ENCODE results near the gene OVAAL.

The OVAAL gene

GRCh38 chr1:180539136-180539535 lies 19.6 kb upstream of the OVAAL start:
- DNase-seq (ENCODE audit: low read depth): no peak
- no peak overlapping the region for H3K4me3 ChIP-seq (replicated peaks; ENCODE audit: low read depth, low read length)
- TF ChIP-seq, protein P1, sequence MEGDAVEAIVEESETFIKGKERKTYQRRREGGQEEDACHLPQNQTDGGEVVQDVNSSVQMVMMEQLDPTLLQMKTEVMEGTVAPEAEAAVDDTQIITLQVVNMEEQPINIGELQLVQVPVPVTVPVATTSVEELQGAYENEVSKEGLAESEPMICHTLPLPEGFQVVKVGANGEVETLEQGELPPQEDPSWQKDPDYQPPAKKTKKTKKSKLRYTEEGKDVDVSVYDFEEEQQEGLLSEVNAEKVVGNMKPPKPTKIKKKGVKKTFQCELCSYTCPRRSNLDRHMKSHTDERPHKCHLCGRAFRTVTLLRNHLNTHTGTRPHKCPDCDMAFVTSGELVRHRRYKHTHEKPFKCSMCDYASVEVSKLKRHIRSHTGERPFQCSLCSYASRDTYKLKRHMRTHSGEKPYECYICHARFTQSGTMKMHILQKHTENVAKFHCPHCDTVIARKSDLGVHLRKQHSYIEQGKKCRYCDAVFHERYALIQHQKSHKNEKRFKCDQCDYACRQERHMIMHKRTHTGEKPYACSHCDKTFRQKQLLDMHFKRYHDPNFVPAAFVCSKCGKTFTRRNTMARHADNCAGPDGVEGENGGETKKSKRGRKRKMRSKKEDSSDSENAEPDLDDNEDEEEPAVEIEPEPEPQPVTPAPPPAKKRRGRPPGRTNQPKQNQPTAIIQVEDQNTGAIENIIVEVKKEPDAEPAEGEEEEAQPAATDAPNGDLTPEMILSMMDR (IDR thresholded peaks at IDR 0.05; ENCODE audit: low read length, missing control alignments): no peak

GRCh38 chr1:180540697-180541594 lies 17.8 kb upstream of the OVAAL start:
- TF ChIP-seq, protein P1 (IDR thresholded peaks at IDR 0.05; ENCODE audit: low read length, missing control alignments): no peak
- DNase-seq (ENCODE audit: low read depth): no peak
- no peak overlapping the region for H3K4me3 ChIP-seq (replicated peaks; ENCODE audit: low read depth, low read length)

DNA sequence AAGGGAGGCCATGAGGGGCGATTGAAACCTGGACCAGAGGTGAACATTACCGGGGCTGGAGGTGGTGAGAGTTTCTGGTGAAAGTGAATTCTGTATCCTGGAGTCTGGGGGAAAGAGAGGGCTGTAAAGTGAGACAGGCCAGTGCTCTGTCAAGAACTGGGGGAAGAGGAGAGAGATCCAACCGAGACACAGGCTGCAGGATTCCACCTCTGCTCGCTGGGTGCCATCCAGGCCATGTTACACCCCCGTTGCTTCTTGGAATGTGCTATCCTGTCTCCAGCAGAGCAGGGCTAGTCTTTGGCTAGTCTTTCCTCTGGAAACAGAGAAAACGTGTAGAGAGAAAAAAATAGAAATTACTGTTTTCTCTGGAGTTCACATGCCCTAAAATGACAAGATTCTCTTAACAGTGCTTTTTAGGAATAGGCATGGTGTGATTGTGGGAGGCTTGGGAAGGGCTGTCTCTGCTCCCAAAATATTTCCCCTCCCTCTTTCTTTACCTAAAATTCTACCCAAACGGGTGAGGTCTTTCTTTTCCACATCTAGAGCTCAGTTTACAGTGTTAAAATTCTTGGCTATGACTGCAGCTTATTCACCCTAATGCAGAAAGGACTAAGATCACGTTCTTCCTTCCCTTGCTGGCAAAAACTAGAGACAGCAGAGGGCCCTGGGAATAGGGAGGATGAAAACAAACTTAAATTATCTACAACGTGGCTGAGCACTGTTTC lies 16.5 kb upstream of the OVAAL start:
- DNase-seq (ENCODE audit: low read depth): no peak
- H3K4me3 ChIP-seq (replicated peaks; ENCODE audit: low read depth, low read length): no peak overlapping the region
- TF ChIP-seq, protein P1 (IDR thresholded peaks at IDR 0.05; ENCODE audit: low read length, missing control alignments): no peak

DNA sequence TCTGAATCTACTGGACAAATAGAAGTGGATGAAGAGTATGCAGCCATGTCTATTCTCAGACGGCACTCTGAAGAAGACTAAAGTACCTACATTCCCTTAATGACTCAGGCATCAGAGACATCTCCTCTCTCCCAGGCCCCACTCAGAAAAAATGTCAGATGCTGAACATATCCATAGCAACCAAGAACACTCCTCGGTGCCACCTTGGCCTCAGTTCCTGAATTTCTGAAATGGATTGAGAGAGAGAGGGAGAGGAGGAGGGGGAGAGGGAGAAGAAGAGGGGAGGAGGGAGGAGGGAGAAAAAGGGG lies 16.0 kb upstream of the OVAAL start:
- TF ChIP-seq, protein P1 (IDR thresholded peaks at IDR 0.05; ENCODE audit: low read length, missing control alignments): no peak
- H3K4me3 ChIP-seq (replicated peaks; ENCODE audit: low read depth, low read length): no peak overlapping the region
- peak; percentile 20 for DNase-seq (ENCODE audit: low read depth)

DNA sequence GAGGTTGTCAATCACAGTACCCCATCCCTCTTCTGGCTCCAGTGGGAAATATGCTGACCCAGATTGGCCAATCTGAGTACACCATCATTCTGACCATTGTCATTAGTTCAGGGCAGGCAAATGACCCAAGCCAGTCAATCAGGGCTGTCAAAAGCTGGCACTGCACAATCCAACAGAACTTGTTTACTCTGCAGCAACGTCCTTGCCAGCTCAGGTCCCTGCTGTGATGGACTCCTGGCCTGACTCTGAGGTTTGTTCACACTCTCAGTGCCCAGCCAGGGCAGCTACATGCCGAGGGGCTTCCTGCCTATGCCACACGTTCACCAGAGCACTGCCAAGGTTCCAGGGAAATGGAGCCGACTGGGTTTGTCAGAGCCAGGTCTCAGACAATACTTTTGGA lies 14.7 kb upstream of the OVAAL start:
- no peak overlapping the region for H3K4me3 ChIP-seq (replicated peaks; ENCODE audit: low read depth, low read length)
- TF ChIP-seq, protein P1 (IDR thresholded peaks at IDR 0.05; ENCODE audit: low read length, missing control alignments): no peak
- DNase-seq (ENCODE audit: low read depth): no peak

DNA sequence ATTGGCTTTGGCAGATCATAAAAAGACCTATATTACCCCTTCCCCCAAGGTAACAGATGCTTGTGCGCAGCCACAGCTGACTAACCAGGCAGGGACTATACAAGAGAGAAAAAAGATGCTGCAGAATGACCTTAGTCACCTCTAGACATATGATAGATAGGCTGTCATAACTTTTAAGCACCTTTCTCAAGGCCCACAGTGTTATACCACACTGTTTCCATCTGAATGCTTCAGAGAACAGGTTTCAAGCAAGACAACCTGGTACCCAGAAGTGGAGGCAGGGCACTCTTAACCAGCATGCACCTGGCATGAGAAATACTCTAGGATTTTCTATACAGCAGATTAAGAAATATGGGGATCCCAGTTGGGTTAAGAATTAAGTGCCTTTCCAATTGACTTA lies 12.8 kb upstream of the OVAAL start:
- no peak for DNase-seq (ENCODE audit: low read depth)
- TF ChIP-seq, protein P1 (IDR thresholded peaks at IDR 0.05; ENCODE audit: low read length, missing control alignments): no peak
- H3K4me3 ChIP-seq (replicated peaks; ENCODE audit: low read depth, low read length): no peak overlapping the region

Measured in fibroblast of pulmonary artery (primary cell).